K562 treated with DMSO at 1 percent for 48 hours (cell line): ENCODE measurements around the gene MYO5B. TPM values are rescaled to one million over a fixed set of nuclear protein-coding genes. Genes with fewer than 3 reads are reported as not detected.

ENCODE experiments used
- total RNA-seq: library from RNA; unstranded; fragments of 300-600 nt; gene quantifications from 2 replicates; pipeline ENCODE4 v1.2.3, GENCODE V29; 2022; ENCODE audit warnings: low replicate concordance; ENCODE audit errors: extremely low read depth

MYO5B gene
- total RNA-seq, result not detected in 2 replicates

DNA sequence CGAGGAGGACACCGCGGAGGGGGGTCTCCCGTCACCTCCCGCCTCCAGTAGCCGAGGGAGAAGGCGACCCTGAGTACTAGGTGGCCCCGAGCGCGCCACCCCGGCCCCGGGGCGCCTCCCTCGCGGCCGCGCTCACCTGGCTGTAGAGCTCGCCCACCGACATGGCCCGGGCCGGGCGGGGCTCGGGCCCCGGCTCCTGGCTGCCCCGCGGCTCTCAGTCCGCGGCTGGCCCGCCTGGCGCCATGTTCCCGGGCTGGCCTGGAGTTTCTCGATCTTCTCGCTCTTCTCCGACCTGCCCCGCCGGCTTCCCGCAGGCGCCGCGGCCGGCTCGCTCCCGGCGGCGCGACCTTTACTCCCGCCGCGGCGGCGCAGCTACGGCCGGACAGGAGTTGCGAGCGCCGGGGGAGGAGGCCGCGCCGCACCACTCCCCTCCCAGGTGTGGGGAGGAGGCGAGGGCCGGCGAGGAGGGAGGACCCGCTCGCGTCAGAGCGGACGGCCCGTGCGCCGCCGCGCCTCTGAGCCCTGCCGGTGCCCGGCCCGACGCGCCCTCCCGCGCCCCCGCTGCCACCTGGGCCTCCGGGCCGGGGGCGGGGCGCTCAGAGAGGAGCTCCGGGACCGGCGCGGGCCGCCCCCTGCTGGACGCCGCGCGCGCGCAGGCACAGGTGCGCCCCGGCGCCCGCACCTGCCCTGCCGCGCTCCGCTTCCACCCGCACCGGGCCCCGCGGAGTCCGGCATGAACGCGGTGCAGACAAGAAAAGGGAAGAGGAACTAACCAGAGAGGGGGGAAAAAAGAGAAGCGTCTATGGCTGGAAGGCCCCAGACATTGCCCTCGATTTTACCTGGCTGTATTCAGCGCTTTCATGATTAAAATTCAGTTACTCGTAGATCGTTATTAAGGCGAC is at the start of gene MYO5B:
MYO5B (minus strand) TSS at position 517 of the 902 bp plus-strand sequence; CDS start at position 163, 354 bp downstream.

DNA sequence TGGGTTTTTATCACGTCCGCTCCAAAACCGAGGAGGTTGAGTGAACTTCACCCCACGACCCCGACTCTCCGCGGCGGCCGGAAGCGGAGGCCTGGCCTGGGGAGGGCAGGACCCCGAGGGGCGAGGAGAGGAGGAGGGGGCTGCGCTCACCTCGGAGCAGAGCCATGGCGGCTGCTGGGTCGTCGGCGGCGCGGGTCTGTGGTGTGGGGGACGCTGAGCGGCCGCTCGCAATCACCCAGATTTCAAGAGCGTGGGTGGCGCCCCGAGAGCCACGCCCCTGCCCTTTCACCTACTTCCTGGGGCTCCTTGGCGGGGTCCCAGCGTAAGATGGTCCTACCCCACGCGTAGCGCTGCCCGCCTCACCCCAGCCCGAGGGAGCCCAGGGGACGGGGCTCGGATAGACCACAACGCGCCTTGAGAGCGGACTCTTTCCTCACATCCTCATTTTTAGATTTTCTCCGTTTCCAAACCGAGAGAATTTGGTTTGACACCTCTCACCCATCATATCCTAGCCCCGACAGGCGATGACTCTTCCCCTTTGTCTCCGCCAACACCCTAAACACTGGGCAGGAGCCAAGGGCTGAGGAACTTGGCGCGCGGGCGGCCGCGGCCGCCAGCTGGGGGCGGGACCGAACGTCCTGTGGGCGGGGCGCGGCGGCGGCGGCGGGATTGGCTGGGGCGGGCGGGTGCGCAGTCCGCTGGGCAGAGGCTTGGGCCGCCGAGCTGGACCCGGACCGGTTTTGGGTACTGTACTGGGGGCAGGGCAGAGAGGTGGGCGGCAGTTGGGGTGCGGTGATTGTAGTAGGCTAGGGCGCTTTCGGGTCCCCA is 381.4 kb downstream of the MYO5B start, which contains the start of gene ACAA2:
ACAA2 (minus strand) TSS at position 215 of the 828 bp plus-strand sequence; CDS start at position 166, 49 bp downstream.

Other genes with a start within 250 kb of the MYO5B start
- gene CFAP53, start 71.3 kb upstream of the MYO5B start, total RNA-seq, result not detected in 2 replicates
- not detected in 2 replicates for gene MBD1, start 86.4 kb upstream of the MYO5B start, total RNA-seq
- gene CXXC1, start 92.5 kb upstream of the MYO5B start, total RNA-seq, result not detected in 2 replicates
- not detected in 2 replicates for gene SKA1, start 179.9 kb upstream of the MYO5B start, total RNA-seq